GM18526 (cell line): ENCODE measurements around the gene NIFK.

Source experiments
- POLR2A ChIP-seq: IDR thresholded peaks from 3 replicates; pipeline ENCODE4 v1.6.1; 2011; ENCODE audit not compliant: insufficient read length; ENCODE audit errors: extremely low read depth

Gene NIFK

DNA sequence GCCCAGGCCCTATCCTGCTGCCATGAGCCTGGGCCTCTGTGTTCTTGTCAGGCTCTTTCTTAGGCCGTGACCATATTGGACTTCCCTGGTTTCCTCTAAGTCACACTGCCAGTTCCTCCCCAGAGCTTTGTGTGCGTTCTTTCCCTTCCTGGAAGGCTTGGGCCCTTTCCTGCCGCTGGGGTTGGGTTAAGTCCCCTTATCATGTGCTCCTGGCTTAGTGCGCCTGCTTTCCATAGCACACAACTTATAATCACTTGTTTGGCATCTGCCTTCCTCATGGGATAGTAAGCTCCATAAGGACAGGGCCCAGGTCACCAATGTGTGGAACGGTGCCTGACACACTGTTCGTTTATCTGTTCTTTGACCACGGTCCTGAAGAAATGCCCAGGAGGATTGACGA lies 31.3 kb downstream of the NIFK start:
- TF ChIP-seq POLR2A = no peak

DNA sequence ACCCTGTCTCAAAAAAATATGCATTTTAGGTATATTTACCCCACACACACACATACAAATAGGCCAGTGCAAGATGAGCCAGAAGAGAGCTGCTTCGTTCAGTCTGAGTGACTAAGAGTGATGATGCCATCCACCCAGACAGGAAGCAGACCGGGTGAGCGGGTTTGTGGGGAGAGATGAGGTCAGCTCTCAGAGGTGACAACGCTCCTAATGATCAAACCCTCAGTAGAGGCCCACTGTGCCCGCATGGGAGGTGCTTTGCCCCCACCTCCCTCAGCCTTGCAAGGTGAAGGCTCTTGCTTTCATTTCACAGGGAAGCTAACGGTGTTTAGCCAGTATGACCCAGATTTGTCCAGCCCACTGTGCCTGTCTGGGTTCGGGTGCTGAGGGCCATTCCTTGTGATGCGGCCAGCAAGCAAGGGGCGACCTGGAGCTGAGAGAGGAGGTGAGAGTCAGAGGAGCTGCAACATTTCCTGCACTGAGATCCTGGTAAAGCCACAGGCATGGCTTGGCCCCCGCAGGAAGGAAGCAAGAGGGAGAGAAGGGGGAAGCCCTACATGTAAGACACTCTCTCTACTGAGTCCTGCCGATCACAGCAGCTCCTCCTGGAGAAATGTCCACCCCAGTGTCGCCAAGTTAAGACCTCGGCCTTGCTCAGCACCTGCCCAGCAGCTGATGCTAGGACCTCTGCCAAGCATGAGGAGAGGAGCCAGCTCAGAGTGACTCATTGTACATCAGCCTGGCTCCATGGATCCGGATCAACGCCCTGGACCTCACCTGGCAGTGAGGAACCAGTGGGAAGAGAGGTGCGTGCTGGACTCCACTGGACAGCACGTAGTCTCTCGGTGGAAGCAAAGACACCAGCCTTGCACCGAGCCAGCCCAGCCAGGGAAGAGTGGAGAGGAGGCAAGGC lies 37.0 kb downstream of the NIFK start:
- TF ChIP-seq POLR2A = peak; percentile 24

DNA sequence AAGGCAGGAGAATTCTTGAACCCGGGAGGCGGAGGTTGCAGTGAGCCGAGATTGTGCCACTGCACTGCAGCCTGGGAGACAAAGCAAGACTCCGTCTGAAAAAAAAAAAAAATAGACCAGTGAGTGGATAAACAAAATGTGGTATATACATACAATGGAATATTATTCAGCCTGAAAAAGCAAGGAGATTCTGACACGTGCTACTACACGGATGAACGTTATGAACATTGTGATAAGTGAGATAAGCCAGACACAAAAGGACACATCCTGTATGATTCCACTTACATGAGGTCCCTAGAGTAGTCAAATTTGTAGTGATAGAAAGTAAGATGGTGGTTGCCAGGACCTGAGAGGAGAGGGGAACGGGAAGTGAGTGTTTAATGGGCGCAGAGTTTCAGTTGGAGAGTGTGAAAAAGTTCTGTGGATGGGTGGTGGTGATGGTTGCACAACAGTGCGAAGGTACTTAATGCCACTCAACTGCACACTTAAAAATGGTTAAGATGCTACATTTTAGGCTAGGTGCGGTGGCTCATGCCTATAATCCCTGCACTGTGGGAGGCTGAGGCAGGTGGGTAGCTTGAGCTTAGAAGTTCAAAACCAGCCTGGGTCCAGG lies 38.3 kb downstream of the NIFK start:
- TF ChIP-seq POLR2A = no peak

DNA sequence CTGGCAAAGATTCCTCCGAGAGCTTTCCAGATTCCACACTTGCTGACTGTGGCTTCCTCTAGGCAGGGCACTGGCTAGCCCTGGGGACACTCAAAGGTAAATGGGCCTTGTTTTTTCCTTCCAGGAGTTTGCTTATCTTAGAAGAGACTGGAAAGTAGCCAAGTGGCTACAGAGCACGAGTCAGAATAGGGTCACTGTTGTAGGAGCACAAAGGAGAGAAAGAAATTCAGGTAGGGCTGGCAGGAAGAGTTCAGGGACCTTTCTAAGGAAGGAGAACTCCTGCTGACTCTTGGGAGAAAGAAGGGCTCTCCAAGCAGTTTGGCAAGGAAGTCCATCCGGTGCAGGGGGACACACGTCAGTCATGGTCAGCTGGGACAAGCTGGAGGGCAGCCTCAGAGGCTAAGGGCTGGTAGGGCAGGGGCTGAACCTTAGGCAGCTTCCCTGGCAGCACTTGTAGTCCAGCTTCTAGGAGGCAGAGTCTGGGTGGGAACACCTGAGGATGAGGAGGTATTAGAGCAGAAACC lies 39.5 kb downstream of the NIFK start:
- no peak for TF ChIP-seq POLR2A

DNA sequence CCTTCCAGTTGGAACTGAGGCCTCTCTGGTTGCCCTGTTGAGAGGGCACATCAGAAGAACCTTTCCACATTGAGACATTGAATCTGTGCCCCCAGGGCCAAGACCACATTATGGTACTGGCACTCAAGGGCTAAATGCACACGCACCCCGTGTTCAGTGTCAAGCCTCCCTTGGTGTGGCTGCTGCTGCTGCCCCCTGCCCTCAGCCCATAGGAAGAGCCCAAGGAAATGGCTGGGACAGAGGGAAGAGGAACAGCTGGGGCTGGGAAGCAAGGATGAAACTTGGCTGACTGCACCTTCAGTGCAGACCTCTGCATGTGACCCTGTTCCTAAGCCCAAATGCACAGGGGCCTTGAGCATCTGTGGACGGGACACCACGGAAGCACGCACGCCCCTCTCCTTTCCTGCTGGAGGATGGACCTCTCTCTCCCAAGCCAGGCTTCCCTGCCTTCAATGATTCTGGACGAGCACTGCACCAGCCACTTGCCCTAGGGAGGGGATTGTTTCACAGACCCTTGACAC lies 40.2 kb downstream of the NIFK start:
- TF ChIP-seq POLR2A = no peak

DNA sequence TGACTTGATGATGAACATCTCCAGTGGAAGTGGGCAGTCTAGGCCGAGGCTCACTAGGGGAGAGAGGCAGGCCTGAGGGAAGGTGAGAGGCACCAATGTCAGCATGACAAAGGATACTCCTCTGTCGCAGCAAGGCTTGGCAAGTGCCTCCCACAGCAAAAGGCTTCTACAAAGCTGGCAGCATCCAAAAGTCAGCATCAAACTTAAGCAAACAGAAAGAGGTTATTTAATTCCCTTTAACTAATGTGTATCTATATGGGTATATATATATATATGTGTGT lies 41.6 kb downstream of the NIFK start:
- TF ChIP-seq POLR2A = no peak

DNA sequence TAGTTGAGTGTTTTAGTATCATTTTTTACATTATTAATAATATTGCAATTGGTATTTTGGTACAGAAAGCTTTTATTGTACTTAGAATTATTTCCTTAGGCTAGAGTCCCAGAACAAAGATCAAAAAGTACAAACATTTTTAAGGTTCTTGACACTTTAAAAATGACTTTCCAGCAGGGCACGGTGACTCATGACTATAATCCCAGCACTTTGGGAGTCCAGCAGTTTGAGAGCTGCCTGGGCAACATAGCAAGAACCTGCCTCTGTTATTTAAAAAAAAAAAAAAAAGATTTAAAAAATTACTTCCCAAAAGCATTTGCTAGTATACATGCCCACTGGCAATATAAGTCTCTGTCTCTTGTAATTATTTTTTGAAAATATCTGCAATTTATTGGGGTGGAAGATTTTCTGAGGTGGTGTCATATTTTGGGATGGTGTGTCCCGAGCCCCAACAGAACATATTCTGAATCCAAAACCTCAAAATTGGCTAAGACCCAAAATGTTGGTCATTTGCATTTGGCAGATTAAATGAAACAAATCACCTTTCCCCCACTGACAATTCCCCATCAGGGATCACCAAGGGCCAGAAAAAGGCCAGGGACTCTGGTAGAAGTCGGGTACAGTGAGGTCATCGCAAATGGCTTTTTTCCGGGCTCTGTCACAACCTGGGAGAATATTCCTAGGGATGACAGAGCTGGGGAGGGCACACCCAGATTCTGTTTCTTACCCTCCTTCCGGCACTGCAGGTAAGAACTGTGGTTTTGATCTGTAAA lies 42.1 kb downstream of the NIFK start:
- no peak for TF ChIP-seq POLR2A

DNA sequence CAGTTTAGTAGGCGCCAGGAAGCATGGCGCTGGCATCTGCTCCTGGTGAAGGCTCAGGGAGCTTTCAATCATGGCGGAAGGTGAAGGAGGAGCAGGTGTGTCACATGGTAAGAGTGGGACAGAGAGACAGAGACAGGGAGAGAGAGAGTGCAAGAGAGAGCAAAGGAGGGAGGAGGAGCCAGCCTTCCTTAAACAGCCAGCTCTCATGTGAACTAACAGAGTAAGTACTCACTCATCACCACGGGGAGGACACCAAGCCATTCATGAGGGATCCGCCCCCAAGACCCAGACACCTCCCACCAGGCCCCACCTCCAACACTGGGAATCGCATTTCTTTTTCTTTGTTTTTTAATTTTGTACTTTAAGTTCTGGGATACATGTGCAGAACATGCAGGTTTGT lies 46.6 kb downstream of the NIFK start:
- no peak for TF ChIP-seq POLR2A

DNA sequence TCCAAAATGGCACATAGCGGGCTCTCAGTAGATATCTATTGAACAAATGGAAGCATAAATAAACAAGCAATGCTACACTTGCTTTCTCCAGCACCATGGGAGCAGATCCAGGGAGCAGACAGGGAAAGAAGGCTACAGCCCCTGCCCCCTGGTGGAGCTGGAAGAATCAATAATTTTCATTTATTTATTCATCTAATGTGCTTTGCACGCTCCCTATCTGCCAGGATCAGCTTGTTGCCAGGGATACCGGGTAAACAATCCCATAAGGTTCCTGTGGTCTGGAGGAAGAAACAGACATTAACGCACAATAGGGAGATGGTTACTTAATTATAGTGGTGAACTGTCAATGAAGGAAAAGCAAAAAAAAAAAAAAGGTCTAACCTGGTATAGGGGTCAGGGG lies 47.3 kb downstream of the NIFK start:
- TF ChIP-seq POLR2A = no peak

DNA sequence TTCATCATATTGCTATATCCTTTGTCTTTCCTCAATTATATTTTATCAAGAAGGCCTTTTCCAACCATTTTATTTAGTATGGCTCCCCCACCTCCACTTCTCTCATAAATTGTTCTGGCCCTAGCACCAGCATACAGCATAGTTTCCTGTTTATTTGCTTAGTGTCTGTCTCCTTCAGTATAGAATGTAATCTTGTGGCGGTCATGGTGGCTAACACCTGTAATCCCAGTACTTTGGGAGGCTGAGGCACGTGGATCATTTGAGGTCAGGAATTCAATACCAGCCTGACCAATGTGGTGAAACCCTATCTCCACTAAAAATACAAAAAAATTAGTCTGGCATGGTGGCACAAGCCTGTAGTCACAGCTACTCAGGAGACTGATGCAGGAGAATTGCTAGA lies 47.9 kb downstream of the NIFK start:
- no peak for TF ChIP-seq POLR2A

DNA sequence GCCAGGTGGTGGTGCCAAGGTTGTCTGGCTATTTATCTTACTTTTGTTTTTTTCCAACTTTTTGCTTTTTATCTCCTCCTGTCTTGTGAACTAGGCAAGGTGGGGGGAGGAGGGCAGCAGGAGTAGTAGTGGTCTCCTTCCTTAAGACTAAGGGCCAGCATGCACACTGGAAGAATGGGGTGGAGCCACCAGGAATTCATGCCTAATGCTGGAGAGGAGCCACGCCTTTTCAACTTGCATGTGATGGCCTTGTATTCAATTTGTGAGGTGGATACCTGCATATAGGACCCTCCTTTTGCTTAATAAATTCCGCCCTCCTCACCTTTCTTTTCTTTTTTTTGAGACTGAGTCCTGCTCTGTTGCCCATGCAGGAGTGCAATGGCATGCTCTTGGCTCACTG lies 49.8 kb downstream of the NIFK start:
- no peak for TF ChIP-seq POLR2A

DNA sequence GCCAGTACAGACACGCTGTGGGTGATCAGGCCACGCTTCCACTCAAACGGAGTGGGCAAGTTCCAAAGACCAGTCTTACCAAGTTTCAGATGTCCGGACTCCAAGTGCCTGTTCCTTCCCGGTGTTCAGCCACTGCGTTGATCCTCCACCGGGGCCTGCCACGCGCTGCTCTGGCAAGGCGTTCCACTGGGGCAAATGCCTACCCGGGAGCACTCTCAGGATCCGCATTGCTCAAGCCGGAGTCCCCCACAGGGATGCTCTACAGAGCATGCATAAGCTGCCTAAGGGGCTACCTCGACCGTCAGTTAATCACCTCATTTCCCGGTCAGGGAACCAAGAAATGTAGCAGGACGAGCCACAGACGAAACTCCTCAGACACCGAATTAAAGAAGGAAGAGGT lies 50.5 kb downstream of the NIFK start:
- TF ChIP-seq POLR2A = no peak

DNA sequence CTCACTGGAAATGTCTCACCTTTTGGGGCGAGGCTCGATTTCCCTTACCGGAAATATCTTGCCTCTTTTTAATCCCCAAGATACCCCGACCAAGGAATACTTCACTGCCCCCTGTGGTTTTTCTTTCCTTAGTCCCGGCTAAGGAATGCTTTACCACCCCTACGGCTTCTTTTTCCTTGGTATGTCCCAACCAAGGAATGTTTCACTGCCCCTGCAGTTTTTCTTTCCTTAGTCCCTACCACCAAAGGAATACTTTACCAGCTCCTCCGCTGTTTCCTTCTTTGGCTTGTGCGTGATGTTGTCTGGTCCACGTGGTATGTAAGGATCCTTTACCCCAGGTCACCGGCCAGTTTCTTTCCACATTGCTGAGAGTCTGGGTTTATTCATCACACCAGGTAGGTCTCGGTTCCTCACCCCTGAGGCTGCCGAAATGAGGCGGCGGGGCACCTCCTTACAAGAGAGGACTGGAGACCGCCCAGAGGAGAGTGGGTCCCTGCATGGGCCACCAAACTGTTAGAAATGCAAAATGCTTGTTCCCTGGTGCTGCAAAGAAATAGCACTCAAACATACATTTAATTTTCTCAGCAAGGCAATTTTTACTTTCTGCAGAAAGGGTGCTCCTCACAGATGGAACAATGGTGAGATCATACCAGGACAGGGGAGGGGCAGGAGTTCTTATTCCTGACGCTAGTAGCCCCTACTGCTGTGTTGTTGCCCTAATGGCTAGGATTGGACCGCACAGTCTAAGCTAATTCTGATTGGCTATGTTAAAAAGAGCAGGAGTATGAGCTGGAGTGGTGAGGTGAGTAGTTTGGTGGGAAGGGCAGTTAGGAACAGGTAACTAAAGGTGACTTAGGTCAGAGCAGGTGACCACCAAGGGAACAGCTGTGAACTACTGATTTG lies 54.0 kb downstream of the NIFK start:
- no peak for TF ChIP-seq POLR2A

DNA sequence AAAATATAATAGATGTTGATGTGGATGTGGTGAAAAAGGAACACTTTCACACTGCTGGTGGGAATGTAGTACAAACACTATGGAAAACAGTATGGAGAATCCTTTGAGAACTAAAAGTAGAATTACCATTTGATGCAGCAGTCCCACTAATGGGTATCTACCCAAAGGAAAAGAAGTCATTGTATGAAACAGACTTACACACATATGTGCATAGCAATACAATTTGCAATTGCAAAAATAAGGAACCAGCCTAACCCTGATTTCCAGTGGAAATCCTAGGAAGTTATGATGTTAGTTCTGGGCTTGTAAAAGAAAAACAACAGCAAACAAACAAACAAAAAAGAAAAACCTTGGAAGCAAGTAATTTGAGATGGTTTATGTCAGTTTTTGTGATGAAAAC lies 58.8 kb downstream of the NIFK start:
- TF ChIP-seq POLR2A = no peak
